GM19351 (cell line): ENCODE measurements around the gene TUBB4B.
A peak's percentile ranks its signal among the peaks of the same experiment; 100 is the strongest.

Experiments
- ATAC-seq: cut with Tn5 transposase; IDR thresholded peaks from one replicate; pipeline ENCODE4 v1.9.1; 2021; ENCODE audit warnings: mild to moderate bottlenecking, moderate library complexity; ENCODE audit not compliant: unreplicated experiment

The TUBB4B gene

DNA sequence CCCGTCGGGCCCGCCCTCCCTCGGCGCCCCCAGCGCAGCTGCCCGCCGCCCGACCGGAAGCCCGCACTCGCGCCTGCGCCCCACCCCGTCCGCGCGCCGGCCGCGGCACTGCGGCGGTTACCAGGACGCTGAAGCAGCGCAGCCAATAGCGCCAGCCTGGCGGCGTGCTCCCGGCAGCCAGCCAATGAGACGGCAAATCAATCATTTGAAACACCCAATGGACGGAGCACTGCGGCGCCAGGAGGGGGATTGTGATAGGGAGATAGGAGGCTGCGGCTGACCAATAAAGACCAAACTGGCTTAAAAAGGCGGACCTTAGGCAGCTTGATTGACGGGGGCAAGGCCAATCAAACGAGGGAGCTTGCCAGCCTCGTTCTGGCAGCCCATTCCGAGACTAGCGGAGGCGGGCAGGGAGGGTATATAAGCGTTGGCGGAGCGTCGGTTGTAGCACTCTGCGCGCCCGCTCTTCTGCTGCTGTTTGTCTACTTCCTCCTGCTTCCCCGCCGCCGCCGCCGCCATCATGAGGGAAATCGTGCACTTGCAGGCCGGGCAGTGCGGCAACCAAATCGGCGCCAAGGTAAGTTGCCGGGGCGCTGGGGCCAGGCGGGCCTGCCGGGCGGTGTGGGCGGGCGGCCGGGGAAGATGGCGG, at the start of gene TUBB4B:
TSS of gene TUBB4B (plus strand) at position 447 of the 649 bp plus-strand sequence. CDS start at position 521, 74 bp downstream.
- ATAC-seq = peak; percentile 73

DNA sequence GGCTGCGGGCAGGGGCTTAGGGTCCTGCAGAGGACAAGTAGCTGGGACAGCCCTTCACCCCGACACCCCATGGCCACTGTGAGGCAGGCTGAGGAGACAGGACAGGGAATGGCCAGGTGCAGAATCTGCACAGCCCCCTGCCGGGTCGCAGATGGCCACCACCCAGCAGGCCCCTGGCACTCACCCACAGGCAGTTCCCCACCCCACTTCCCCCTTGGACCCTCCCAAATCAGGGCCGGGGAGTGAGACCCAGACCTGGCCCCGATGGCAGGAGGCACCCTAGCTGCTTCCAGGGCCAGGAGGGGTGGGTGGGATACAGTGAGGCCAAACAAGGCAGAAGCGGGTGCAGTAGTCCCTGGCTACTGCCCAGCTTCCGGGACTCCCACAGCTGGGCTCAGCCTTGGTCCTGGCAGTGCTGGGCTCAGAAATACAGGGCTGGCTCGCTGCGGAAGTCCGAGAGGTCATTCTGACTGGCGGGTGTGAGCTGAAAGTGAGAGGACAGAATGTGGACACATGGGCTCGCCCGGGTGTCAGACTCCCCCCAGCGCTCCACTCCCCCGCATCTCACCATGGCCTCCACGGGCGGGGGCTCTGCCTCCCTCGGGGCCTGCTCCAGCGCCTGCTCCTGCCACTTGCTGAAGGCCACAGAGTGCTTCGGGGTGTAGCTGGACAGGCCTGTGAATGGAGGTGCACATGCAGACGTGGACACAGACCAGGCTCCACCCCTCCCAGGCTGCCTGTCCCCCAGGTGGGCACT, 49.2 kb upstream of the TUBB4B start:
- ATAC-seq = no peak

GRCh38 chr9:137192448-137192780, 48.7 kb upstream of the TUBB4B start:
- ATAC-seq = no peak

DNA sequence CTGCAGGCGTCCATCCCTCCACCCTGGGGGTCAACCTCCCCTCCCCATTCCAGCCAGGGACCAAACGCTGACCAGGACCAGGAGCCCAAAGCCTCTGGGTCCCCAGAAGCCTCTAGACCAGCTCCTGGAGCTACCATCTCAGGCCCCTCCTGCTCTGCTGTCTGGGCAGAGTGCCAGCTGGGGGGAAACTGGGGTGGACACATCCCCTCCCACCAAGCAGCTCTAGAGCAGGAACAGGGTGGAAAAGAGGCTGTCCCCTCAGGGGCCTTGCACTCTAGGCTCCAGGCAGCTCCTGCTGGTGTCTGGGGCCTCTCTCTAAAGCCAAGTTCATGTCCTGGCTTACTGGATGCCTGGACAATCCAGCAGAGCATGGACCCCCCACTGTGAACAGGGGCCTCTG, 48.2 kb upstream of the TUBB4B start:
- no peak for ATAC-seq

DNA sequence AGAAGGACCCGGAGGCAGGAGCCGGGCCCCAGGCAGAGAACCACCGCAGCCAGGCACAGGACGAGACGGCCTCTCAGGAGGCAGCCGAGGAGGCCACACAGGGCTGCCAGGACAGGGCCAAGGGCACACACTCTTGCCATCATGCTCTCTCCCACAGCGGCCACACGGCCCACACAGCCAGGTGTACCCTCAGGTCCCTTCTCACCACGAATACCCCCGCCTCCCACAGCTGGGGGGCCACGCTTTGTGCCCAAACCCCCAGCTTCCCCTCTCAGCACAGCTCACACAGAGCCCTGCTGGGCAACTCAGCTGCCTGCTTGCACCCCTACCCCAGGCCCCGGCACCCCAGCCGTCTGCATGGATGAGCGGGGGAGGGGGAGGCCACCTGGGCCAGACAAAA, 47.3 kb upstream of the TUBB4B start:
- no peak for ATAC-seq

- ATAC-seq = no peak
Observed at GRCh38 chr9:137194388-137194787, 46.7 kb upstream of the TUBB4B start.

GRCh38 chr9:137194909-137195308, 46.2 kb upstream of the TUBB4B start:
- ATAC-seq = no peak

- ATAC-seq = no peak
Observed at GRCh38 chr9:137195525-137196220, 45.4 kb upstream of the TUBB4B start.

- no peak for ATAC-seq
Observed at GRCh38 chr9:137198051-137198901, 42.8 kb upstream of the TUBB4B start.

GRCh38 chr9:137198902-137199283, 42.2 kb upstream of the TUBB4B start:
- no peak for ATAC-seq

- no peak for ATAC-seq
Observed at GRCh38 chr9:137199411-137200121, 41.5 kb upstream of the TUBB4B start.

GRCh38 chr9:137200311-137201204, 40.5 kb upstream of the TUBB4B start, which contains the start of gene TPRN:
Gene TPRN, minus strand, starts transcription at chr9:137200741. Its CDS starts 30 bp downstream, at chr9:137200711.
- ATAC-seq = peak; percentile 82

DNA sequence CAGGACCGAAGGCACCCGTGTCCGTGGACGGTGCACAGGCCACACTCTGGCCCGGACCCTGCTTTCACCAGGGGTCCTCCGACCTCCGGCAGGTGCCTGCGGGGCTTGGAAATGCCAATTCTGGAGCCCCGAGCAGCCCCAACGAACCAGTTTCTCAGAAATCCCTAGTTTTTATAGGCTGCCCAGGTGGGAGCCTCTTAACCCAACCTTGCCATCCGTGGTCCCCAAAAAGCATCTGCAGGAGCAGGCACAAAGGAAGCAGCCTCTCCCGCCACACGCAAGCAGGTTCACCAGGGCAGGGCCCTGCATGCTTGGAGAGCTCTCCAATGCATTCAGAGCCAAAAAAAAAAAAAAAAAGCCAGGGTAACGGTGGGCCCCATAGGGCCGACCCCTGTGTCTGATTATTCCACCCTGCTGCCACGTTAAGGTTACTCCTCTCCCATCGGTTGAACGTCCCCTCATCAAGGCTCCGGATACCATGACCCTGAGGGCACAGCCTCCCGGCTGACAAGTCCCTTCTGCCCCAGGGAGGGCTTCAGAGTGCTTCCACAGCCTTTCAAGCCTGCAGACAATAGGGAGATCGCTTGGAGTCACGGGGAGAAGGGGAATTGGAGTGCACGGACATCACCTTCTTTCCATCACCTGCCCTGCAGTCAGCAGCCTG, 39.8 kb upstream of the TUBB4B start:
- ATAC-seq = no peak

DNA sequence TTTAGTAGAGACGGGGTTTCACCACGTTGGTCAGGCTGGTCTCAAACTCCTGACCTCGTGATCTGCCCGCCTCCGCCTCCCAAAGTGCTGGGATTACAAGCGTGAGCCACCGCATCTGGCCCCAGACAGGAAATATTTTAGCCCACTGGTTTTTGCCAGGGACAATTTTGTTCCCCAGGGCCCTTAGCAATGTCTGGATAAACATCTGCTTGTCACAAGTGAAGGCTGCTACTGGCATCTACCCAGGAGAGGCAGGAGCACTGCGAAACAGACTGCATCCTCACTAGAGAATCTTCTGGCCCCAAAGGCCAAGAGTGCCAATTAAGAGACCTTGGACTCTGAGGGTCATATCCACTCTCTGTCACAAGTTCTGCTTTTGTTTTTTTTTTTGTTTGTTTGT, 38.1 kb upstream of the TUBB4B start:
- ATAC-seq = no peak

GRCh38 chr9:137204731-137205125, 36.4 kb upstream of the TUBB4B start:
- no peak for ATAC-seq

DNA sequence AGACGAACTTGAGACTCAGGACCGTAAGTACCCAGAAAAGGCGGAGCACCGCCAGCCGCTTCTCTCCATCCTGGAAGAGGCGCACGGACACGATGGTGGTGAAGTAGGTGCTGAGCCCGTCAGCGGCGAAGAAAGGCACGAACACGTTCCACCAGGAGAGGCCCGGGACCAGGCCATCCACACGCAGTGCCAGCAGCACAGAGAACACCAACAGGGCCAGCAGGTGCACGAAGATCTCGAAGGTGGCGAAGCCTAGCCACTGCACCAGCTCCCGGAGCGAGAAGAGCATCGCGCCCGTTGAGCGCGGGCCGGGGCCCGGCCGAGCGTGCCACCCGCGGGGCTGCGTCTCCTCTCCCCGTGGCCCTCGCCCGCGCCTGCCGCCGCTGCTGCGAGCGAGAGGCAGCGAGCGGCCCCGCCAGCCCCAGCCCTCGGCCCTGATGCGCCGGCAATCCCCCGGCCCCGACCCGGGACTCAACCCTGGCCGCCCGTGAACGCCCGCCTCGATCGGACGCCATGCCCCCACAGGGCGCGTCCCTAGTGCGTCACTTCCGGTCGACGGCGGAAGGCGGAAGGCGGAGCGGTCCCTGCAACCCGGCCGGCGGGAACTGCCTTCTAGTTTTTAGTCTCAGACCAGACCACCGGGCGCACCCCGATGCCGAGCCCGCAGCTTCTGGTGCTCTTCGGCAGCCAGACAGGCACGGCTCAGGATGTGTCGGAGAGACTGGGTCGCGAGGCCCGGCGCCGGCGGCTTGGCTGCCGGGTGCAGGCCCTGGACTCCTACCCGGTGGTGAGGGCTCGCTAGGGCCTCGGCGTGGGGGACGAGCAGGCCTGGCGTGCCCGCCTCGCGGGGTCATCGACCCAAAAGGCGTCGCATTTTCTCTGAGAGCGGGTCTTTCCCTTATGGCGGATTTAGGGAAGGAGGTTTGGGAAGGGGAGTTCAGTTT, 35.7 kb upstream of the TUBB4B start, which contains the start of the genes NDOR1 and TMEM203:
TSS of gene NDOR1 (plus strand) at position 575 of the 944 bp plus-strand sequence. CDS start at position 653, 78 bp downstream.
TSS of gene TMEM203 (minus strand) at position 523 of the 944 bp plus-strand sequence. CDS start at position 289, 234 bp downstream.
- ATAC-seq = peak; percentile 55

DNA sequence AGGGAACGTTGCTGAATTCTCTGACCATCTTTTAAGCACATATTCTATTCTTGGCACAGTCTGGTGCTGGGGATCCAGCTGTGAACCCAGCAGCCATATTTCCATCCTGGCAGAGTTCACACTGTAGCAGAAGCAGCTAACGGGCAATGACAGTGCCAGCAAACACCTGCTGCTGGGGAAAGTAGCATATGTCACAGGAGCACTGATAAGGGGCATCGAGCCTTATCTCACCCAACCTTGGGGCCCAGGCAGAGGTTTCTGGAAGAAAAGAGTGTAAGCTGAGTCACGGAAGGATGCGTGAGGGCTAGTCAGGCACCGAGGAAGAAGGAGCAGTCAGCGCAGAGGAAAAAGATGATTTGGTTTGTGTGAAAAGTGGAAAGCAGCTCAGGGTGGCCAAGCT, 34.5 kb upstream of the TUBB4B start:
- no peak for ATAC-seq
